ENCODE data around the gene SIGLEC14.

The SIGLEC14 gene

GRCh38 chr19:51621178-51621577 is 25.4 kb downstream of the SIGLEC14 start:
- no peak for DNase-seq (ENCODE audit: low read depth in 2 of 2)

- DNase-seq (ENCODE audit: low read depth in 2 of 2) = no peak
These were observed 30.6 kb downstream of the SIGLEC14 start for GRCh38 chr19:51615991-51616390.

GRCh38 chr19:51614789-51615188 is 31.8 kb downstream of the SIGLEC14 start:
- DNase-seq (ENCODE audit: low read depth in 2 of 2) = no peak

- DNase-seq (ENCODE audit: low read depth in 2 of 2) = no peak
These were observed 36.0 kb downstream of the SIGLEC14 start for GRCh38 chr19:51610576-51610975.

GRCh38 chr19:51607920-51608562 is 38.6 kb downstream of the SIGLEC14 start:
- DNase-seq (ENCODE audit: low read depth in 2 of 2) = peak; percentile 13 to 66

GRCh38 chr19:51607077-51607476 is 39.5 kb downstream of the SIGLEC14 start:
- DNase-seq (ENCODE audit: low read depth in 2 of 2) = peak in 1 of 2 experiments; percentile 28

GRCh38 chr19:51602189-51602854 is 44.3 kb downstream of the SIGLEC14 start:
- DNase-seq (ENCODE audit: low read depth in 2 of 2) = no peak

- no peak for DNase-seq (ENCODE audit: low read depth in 2 of 2)
These were observed 45.6 kb downstream of the SIGLEC14 start for GRCh38 chr19:51600940-51601580.

GRCh38 chr19:51599084-51599483 is 47.5 kb downstream of the SIGLEC14 start:
- DNase-seq (ENCODE audit: low read depth in 2 of 2) = no peak

- DNase-seq (ENCODE audit: low read depth in 2 of 2) = no peak
These were observed 48.3 kb downstream of the SIGLEC14 start for GRCh38 chr19:51598159-51598915.

- no peak for DNase-seq (ENCODE audit: low read depth in 2 of 2)
These were observed 51.1 kb downstream of the SIGLEC14 start for GRCh38 chr19:51595190-51596175.

GRCh38 chr19:51594774-51595109 is 51.9 kb downstream of the SIGLEC14 start:
- no peak for DNase-seq (ENCODE audit: low read depth in 2 of 2)

GRCh38 chr19:51593969-51594773 is 52.5 kb downstream of the SIGLEC14 start:
- peak; percentile 92 to 93 for DNase-seq (ENCODE audit: low read depth in 2 of 2)

- DNase-seq (ENCODE audit: low read depth in 2 of 2) = no peak
These were observed 53.3 kb downstream of the SIGLEC14 start for GRCh38 chr19:51593138-51593890.
